ENCODE measurements around the gene LRRFIP1.

GRCh38 chr2:237824085-237824484 is 196.7 kb downstream of the LRRFIP1 start:
- TF ChIP-seq GTF2F1 (IDR thresholded peaks at IDR 0.05; ENCODE audit: low read length) (no peak), MXD1 (CRISPR knock-in tag; IDR thresholded peaks at IDR 0.05) (no peak), CTCF (CRISPR knock-in tag; IDR thresholded peaks at IDR 0.05) (no peak), MAFK (conservative IDR thresholded peaks at IDR 0.05 in 1 of 2, IDR thresholded peaks at IDR 0.05 in 1 of 2; ENCODE audit: low read length in 2 of 2) (no peak), HMG20B (CRISPR knock-in tag; conservative IDR thresholded peaks at IDR 0.05) (no peak), ZKSCAN8 (CRISPR knock-in tag; IDR thresholded peaks at IDR 0.05; ENCODE audit: borderline replicate concordance) (no peak), CREB3 (CRISPR knock-in tag; IDR thresholded peaks at IDR 0.05) (no peak), ZNF335 (CRISPR knock-in tag; IDR thresholded peaks at IDR 0.05) (no peak), TCF12 (IDR thresholded peaks at IDR 0.05) (no peak), TCF12 (CRISPR knock-in tag; IDR thresholded peaks at IDR 0.05) (no peak), MEIS2 (CRISPR knock-in tag; IDR thresholded peaks at IDR 0.05) (no peak), NFE2L2 (IDR thresholded peaks at IDR 0.05; ENCODE audit: low read length) (no peak), ZNF10 (CRISPR knock-in tag; IDR thresholded peaks at IDR 0.05; ENCODE audit: borderline replicate concordance, low read depth) (no peak), ARID2 (CRISPR knock-in tag; IDR thresholded peaks at IDR 0.05; ENCODE audit: borderline replicate concordance) (no peak)
- TF ChIP-seq, protein P1, sequence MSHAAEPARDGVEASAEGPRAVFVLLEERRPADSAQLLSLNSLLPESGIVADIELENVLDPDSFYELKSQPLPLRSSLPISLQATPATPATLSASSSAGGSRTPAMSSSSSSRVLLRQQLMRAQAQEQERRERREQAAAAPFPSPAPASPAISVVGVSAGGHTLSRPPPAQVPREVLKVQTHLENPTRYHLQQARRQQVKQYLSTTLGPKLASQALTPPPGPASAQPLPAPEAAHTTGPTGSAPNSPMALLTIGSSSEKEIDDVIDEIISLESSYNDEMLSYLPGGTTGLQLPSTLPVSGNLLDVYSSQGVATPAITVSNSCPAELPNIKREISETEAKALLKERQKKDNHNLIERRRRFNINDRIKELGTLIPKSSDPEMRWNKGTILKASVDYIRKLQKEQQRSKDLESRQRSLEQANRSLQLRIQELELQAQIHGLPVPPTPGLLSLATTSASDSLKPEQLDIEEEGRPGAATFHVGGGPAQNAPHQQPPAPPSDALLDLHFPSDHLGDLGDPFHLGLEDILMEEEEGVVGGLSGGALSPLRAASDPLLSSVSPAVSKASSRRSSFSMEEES (CRISPR knock-in tag; IDR thresholded peaks at IDR 0.05) = no peak

Measured in HepG2 (cell line).